GM12873 (cell line): ENCODE measurements around the gene PARN.

Experiments
- TF ChIP-seq, protein P1 (sequence below): IDR thresholded peaks from 2 replicates; pipeline ENCODE4 v1.5.1; 2012; ENCODE audit warnings: low read depth, mild to moderate bottlenecking, moderate library complexity, low read length, control low read depth; ENCODE audit not compliant: insufficient read depth; ENCODE audit errors: missing control alignments

Gene PARN

DNA sequence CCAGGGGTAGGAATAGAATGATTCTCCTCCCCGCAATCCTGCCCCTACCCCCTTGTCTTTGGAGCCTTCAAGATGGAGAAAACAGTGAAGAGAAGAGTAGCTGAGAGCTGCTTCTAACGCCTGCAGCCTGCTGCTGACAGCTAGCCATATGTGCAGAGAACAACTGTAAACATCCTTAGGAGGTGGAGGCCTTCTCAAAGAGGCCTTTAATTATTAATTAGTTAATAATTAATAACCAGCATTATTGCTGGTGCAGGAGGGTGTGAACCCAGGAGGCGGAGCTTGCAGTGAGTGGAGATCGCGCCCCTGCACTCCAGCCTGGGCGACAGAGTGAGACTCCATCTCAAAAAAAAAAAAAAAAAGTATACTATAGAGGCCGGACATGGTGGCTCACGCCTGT, 11.1 kb upstream of the PARN start:
- TF ChIP-seq, protein P1, sequence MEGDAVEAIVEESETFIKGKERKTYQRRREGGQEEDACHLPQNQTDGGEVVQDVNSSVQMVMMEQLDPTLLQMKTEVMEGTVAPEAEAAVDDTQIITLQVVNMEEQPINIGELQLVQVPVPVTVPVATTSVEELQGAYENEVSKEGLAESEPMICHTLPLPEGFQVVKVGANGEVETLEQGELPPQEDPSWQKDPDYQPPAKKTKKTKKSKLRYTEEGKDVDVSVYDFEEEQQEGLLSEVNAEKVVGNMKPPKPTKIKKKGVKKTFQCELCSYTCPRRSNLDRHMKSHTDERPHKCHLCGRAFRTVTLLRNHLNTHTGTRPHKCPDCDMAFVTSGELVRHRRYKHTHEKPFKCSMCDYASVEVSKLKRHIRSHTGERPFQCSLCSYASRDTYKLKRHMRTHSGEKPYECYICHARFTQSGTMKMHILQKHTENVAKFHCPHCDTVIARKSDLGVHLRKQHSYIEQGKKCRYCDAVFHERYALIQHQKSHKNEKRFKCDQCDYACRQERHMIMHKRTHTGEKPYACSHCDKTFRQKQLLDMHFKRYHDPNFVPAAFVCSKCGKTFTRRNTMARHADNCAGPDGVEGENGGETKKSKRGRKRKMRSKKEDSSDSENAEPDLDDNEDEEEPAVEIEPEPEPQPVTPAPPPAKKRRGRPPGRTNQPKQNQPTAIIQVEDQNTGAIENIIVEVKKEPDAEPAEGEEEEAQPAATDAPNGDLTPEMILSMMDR, result no peak

DNA sequence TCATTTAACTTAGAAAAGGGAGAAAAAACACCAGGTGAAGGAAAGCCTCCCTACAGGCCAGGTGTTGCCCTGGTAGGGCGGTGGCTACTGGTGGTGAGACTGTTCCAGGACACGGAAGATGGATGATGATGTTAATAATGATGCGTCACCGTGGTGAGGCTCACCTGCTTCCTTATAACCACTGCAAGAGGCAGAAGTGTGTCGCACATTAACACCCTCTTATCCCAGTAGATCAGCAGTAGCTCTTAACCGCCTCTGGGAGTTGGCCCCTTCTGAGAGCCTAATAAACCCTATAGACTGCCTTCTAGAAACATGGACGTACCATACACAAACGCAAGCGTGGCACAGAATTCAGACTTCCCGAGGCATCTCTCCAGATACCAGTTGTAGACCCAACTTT, 10.5 kb upstream of the PARN start:
- TF ChIP-seq, protein P1, result no peak

DNA sequence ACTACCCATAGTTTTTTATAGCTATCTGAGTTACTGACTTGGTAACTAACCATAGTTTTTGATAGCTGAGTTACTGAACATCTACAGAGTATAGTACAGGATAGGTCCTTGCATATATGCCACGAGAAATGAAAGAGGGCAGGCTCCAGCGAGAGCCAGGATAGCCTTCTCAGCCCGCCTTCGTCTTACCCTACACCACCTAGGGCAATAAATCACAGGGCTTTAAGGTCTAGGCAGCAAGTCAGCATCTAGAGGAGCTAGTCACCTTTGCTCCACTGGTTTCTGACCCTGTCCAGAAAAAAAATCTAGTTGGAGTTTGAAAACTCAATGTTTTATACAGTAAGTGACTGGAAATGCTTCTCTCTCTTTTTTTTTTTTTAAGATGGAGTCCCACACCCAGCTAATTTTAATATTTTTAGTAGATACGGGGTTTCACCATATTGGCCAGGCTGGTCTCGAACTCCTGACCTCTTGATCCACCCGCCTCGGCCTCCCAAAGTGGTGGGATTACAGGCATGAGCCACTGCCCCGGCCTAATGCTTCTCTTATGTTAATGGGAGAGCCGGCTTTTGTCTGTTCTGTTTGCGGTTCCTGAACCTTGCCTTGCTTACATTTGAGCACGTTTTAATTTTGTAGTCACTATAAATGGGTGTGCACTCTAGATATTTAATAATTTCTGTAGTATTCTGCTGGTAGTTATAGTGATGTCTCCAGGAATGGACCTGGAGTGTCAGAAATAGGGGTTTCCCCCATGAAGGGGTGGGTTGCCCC, 5.5 kb upstream of the PARN start:
- TF ChIP-seq, protein P1, result no peak

DNA sequence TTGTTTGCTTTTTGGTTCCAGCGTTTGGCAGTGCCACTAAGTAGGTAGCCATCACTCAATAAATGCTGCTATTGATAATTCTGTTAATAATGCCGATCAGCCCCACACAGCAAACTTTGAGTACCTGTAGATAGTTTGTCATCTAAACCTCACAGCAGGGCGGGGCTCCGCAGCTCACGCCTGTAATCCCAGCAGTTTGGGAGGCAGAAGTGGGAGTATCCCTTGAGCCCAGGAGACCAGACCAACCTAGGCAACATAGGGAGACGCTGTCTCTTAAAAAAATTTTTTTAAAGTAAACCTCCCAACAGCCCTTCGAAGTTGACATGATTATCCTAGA, 4.3 kb upstream of the PARN start:
- TF ChIP-seq, protein P1, result no peak

DNA sequence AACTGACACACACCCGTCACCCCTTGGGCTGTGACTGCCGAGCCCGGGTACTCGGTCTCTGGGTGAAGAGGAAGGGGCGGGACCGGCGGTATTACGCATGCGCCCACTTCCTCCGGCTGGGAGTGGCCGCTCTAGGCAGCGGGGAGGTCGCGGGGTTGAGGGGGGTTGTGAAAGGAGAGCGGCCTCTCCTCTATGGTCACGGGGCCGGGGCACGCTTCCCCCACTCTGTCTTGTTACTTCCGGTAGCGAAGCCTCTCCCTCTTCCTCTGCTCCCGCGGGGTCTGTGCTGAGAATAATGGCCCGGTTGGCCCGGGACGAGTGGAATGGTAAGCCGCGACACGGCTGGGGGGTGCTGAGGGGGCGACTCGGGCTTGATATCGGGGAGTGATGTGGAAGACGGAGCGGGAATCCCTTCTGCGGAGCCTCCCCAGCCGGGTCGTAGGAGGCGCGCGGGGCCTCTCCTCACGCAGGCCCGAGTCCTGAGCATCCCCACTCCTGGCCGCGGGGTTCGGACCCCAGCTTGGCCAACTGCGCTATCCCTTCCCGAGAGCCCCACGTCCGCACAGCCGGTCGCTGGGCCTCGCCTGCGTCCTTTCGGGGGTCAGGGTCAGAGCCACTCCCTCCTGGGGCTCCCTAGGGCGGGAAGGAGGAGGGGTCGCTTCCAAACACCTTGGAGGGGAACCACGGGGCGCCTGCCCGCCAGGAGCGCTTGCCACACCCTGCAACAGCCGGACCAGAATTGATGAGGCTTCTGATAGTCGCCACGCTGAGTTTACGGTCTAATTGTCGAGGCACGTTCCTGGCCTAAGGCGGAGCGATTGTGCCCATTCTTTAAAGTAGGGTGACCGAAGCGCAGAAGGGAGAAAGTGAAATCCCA, 2.9 kb upstream of the PARN start, which contains the start of gene BFAR:
Gene BFAR, plus strand, starts transcription at position 259 of the 877 bp plus-strand sequence. CDS start 11,396 bp downstream, outside the sequence.
- TF ChIP-seq, protein P1, result no peak

DNA sequence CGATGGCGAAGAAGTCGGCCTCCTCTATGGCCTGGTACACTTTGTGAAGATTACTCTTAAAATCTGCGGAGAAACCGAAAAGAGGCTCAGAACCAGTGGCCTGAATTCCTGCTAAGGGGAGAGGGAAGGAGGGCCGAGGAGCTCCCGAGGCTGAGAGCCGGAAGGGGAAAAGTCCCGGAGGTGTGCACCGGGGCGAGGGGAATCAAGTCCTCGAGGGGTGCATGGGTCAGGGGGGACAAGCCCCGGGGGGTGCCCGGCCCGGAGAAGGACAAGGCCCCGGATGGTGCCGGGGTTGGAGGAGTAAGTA, 495 bp downstream of the PARN start:
- TF ChIP-seq, protein P1, result no peak

DNA sequence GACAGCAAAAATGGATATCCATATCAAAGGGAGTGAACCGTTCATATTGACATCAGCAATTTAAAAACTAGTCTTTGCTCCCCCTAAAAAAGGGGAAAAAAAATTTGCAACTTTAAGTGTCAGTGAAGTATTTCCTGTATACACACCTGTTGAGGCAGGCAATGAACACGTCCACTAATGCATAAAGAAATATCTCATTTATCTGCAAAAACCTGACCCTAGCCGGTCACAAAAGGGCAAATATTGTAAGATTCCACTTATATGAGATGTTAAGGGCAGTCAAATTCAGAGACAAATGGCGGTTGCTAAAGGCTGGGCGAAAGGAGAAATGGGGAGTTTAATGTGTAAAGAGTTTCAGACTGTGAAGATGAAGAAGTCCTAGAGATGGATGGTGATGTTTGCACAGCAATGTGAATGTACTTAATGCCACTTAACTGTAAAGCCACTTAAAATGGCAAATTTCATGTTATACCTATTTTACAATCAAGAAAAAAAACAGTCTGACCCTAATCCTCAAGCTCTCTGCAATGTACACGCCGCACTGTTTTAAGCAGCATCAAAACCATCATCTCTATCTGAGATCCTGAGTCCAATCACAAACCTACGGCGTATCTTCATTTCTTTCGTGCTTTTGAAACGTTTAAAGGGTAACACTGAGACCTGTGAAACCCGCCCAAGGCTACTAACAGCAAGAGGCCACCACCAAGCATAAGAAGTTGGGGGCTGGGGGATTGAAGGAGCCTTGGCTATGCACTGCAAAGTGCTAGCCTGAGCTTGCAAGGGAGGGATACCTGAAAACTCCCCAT, 1.1 kb downstream of the PARN start:
- TF ChIP-seq, protein P1, result no peak
